ENCODE results near the gene SYNE4. TPM values are rescaled to one million over a fixed set of nuclear protein-coding genes. Genes with fewer than 3 reads are reported as not detected.

The SYNE4 gene
- total and polyA plus RNA-seq, 2 of the 13 experiments (the other 11 are each of a cell fraction or from before 2014, with no cell fraction given) = 13.7 to 23.0 TPM

GRCh38 chr19:36054119-36054732 lies 45.6 kb upstream of the SYNE4 start, which contains the start of gene THAP8 (continued):
- TF ChIP-seq DRAP1 (CRISPR knock-in tag; IDR thresholded peaks at IDR 0.05) (peak; percentile 46; the same call in 1 of the 2 replicates), RFX1 (IDR thresholded peaks at IDR 0.05) (no peak), PCBP2 (optimal IDR thresholded peaks at IDR 0.05; ENCODE audit: low read depth, low read length, poor library complexity, severe bottlenecking) (no peak), ZNF230 (CRISPR knock-in tag; IDR thresholded peaks at IDR 0.05) (no peak; the same call in 1 of the 2 replicates), ZNF569 (CRISPR knock-in tag; IDR thresholded peaks at IDR 0.05; ENCODE audit: borderline replicate concordance) (no peak), ELF1 (CRISPR knock-in tag; IDR thresholded peaks at IDR 0.05) (peak; percentile 54; the same call in 1 of the 2 replicates), CTCF (CRISPR knock-in tag; IDR thresholded peaks at IDR 0.05) (peak; percentile 59), ZBTB49 (CRISPR knock-in tag; IDR thresholded peaks at IDR 0.05; ENCODE audit: borderline replicate concordance) (no peak), REL (CRISPR knock-in tag; conservative IDR thresholded peaks at IDR 0.05) (no peak; the same call in 1 of the 2 replicates), NCOA5 (CRISPR knock-in tag; IDR thresholded peaks at IDR 0.05) (no peak), KDM4B (CRISPR knock-in tag; IDR thresholded peaks at IDR 0.05) (no peak; the same call in 1 of the 2 replicates), HNRNPH1 (optimal IDR thresholded peaks at IDR 0.05; ENCODE audit: low read depth, low read length) (no peak), SNAI1 (CRISPR knock-in tag; IDR thresholded peaks at IDR 0.05; ENCODE audit: borderline replicate concordance) (peak; percentile 95; the same call in 1 of the 2 replicates), ZBTB43 (CRISPR knock-in tag; conservative IDR thresholded peaks at IDR 0.05) (0 out of 2 replicates have a peak, but pooled peaks have one; percentile 68), ZNF558 (CRISPR knock-in tag; IDR thresholded peaks at IDR 0.05; ENCODE audit: borderline replicate concordance) (no peak), NCOR1 (IDR thresholded peaks at IDR 0.05; ENCODE audit: borderline replicate concordance, low read length) (peak; percentile 51; the same call in 1 of the 2 replicates), ZHX1 (CRISPR knock-in tag; IDR thresholded peaks at IDR 0.05; ENCODE audit: low read depth) (peak; percentile 66; the same call in 1 of the 2 replicates), HCFC1 (IDR thresholded peaks at IDR 0.05; ENCODE audit: low read depth, low read length) (peak; percentile 26), ZSCAN12 (CRISPR knock-in tag; IDR thresholded peaks at IDR 0.05) (0 out of 2 replicates have a peak, but pooled peaks have one; percentile 37), GTF3A (CRISPR knock-in tag; conservative IDR thresholded peaks at IDR 0.05) (no peak), SMAD3 (CRISPR knock-in tag; IDR thresholded peaks at IDR 0.05) (peak; percentile 82), PHF5A (CRISPR knock-in tag; IDR thresholded peaks at IDR 0.05; ENCODE audit: low read depth, unreplicated experiment) (peak; percentile 62)

All from HepG2 (cell line).